SH-SY5Y (cell line): ENCODE measurements around the gene KCNA4.

ENCODE experiments used
- GATA2 ChIP-seq: IDR thresholded peaks from 2 replicates; pipeline ENCODE4 v1.6.1; 2011; ENCODE audit warnings: mild to moderate bottlenecking, low read depth, low read length
- GATA3 ChIP-seq: IDR thresholded peaks from 2 replicates; pipeline ENCODE4 v1.6.1; 2011; ENCODE audit warnings: low read depth, mild to moderate bottlenecking, low read length, moderate library complexity

- TF ChIP-seq GATA2 = no peak
- TF ChIP-seq GATA3 = no peak
Observed at GRCh38 chr11:30062103-30062502, 45.3 kb upstream of the KCNA4 start.
